Measurements from ENCODE around the gene CES3. TPM values are rescaled to one million over a fixed set of nuclear protein-coding genes. Genes with fewer than 3 reads are reported as not detected.

CES3 gene
- total and polyA plus RNA-seq, 9 of the 15 experiments (the other 6 are each of a cell fraction or from before 2014, with no cell fraction given), result 0.06 to 2.2 (median 0.68) TPM

- Histone ChIP-seq H3K27ac (ENCODE audit: extremely low read depth, low read depth, low read length) (no peak overlapping the region), H3K4me1 (replicated peaks in 1 of 2; ENCODE audit: control insufficient read depth in 2 of 2, insufficient read depth in 2 of 2, low read length in 2 of 2) (peaks cover 5 to 12% of the 10 kb centered on the region in 2 experiments; a peak in 3 of 5 replicates), H3K27me3 (ENCODE audit: control insufficient read depth in 2 of 2, insufficient read depth in 2 of 2, low read length in 2 of 2) (no peaks in the 10 kb centered on the region), H3K4me3 (no peak overlapping the region), H3K36me3 (ENCODE audit: control insufficient read depth, insufficient read depth, low read length) (no peaks in the 10 kb centered on the region), H3K9ac (ENCODE audit: insufficient read depth in 1 of 2, low read depth in 2 of 2, low read length in 2 of 2) (no peak overlapping the region; a peak in 1 of 4 replicates), H3K9me1 (ENCODE audit: control insufficient read depth, insufficient read depth, low read length) (no peaks in the 10 kb centered on the region), H3K4me2 (ENCODE audit: insufficient read depth, low read length) (no peak overlapping the region), H2AFZ (ENCODE audit: low read depth, low read length) (no peak overlapping the region), H3K79me2 (ENCODE audit: control insufficient read depth, insufficient read depth, low read length) (no peaks in the 10 kb centered on the region), H4K20me1 (replicated peaks; ENCODE audit: control insufficient read depth, insufficient read depth, low read length) (no peaks in the 10 kb centered on the region), H3K9me3 (replicated peaks; ENCODE audit: control insufficient read depth, insufficient read depth, low read depth, low read length) (no peaks in the 10 kb centered on the region)
- CTCF ChIA-PET (ENCODE audit: low intra/inter-chr PET ratio), result interaction anchor here (1.9 to 3.1 kb wide), 3 partner anchors 40 to 136 kb away, joined by 5 to 29 read pairs (median 25); no protein-coding TSS in a partner anchor
- POLR2A ChIA-PET, result interaction anchor here (0.7 to 1.8 kb wide), 2 partner anchors 7 to 130 kb away, joined by 3 to 7 read pairs; no protein-coding TSS in a partner anchor
- BruUV-seq (replicated peaks), result no TSS peak
- in situ Hi-C loops (cut with MboI), result loop anchor here (5.0 kb wide), 2 partner anchors 73 to 138 kb away; partner anchors contain the start of genes FBXL8 and TRADD
- WGBS (ENCODE audit: insufficient coverage, low coverage, missing lambda C conversion rate), result 30% methylated on average over 8 of the region's 8 CpGs
- FAIRE-seq (no peak), DNase-seq (ENCODE audit: extremely low read depth in 1 of 4, low spot score in 3 of 4) (no peak), ATAC-seq (no peak)
- TF ChIP-seq EP300 (IDR thresholded peaks at IDR 0.05; ENCODE audit: low read length) (no peak), NR1H2 (CRISPR knock-in tag; IDR thresholded peaks at IDR 0.05) (no peak), HDAC6 (IDR thresholded peaks at IDR 0.05; ENCODE audit: low read depth, low read length) (no peak), ZBTB9 (CRISPR knock-in tag; IDR thresholded peaks at IDR 0.05) (no peak), UBTF (IDR thresholded peaks at IDR 0.05; ENCODE audit: borderline replicate concordance in 1 of 2, low read depth in 2 of 2, low read length in 2 of 2) (no peak), SUPT5H (IDR thresholded peaks at IDR 0.05) (no peak), ZBTB2 (IDR thresholded peaks at IDR 0.05) (no peak), GTF2A2 (tag; IDR thresholded peaks at IDR 0.05) (no peak), CAMTA2 (CRISPR knock-in tag; conservative IDR thresholded peaks at IDR 0.05) (no peak)
- intact Hi-C loops (cut with micrococcal nuclease), result loop anchor here (5.0 to 10.0 kb wide), 4 partner anchors 67 to 386 kb away; partner anchors contain the start of gene MATCAP1
Observed at GRCh38 chr16:67019171-67019570, 58.1 kb downstream of the CES3 start.

Data from K562 (cell line).